Measurements from ENCODE around the gene TAF15. TPM values are rescaled to one million over a fixed set of nuclear protein-coding genes. Genes with fewer than 3 reads are reported as not detected.

Gene TAF15
- total and polyA plus RNA-seq, 2 of the 4 experiments (the other 2 are of a cell fraction) = 46.8 to 98.0 TPM

- TF ChIP-seq POLR2A (IDR thresholded peaks at IDR 0.05; ENCODE audit: low read depth, low read length) = 0 out of 2 replicates have a peak, but pooled peaks have one; percentile 44
These were observed 4.6 kb upstream of the TAF15 start (continued) for GRCh38 chr17:35804658-35805192.

- Histone ChIP-seq H4K5ac (ENCODE audit: low read depth, low read length) (no peak overlapping the region), H3K4me1 (ENCODE audit: control insufficient read depth, insufficient read depth, low read length) (peaks cover 10% of the 10 kb centered on the region), H3K18ac (ENCODE audit: low read depth, low read length) (peak overlapping the region; percentile 26; the same call in 1 of the 2 replicates), H3K36me3 (ENCODE audit: control insufficient read depth, insufficient read depth, low read length) (no peaks in the 10 kb centered on the region), H2AK5ac (ENCODE audit: low read depth, low read length) (peak overlapping the region; percentile 62; the same call in 1 of the 2 replicates), H3K9ac (ENCODE audit: low read depth, low read length) (no peak overlapping the region), H3K4me2 (ENCODE audit: low read depth, low read length) (no peak overlapping the region), H3K9me3 (ENCODE audit: control insufficient read depth, insufficient read depth, low read length) (no peaks in the 10 kb centered on the region), H2BK20ac (ENCODE audit: low read depth, low read length) (peak overlapping the region; percentile 33; the same call in 1 of the 2 replicates), H3K9me1 (ENCODE audit: insufficient read depth, low read length) (peaks cover 14% of the 10 kb centered on the region), H3K4ac (ENCODE audit: low read depth, low read length) (peak overlapping the region; percentile 58), H2BK15ac (ENCODE audit: low read depth, low read length) (peak overlapping the region; percentile 77; the same call in 2 of the 3 replicates), H3K23ac (ENCODE audit: low read depth, low read length) (peak overlapping the region; percentile 8; the same call in 1 of the 2 replicates), H3K27me3 (ENCODE audit: control insufficient read depth, insufficient read depth, low read length) (no peaks in the 10 kb centered on the region), H2BK120ac (ENCODE audit: low read depth, low read length) (peak overlapping the region; percentile 50), H3K14ac (replicated peaks; ENCODE audit: low read depth, low read length) (no peak overlapping the region; the same call in 1 of the 2 replicates), H2BK5ac (ENCODE audit: low read depth, low read length, poor library complexity, severe bottlenecking) (peak overlapping the region; percentile 51), H3K56ac (ENCODE audit: extremely low read depth, insufficient read depth, low read length) (no peak overlapping the region), H2AK9ac (replicated peaks; ENCODE audit: low read depth, low read length, poor library complexity) (peak overlapping the region; percentile 70), H4K8ac (ENCODE audit: low read depth in 2 of 2, low read length in 2 of 2) (peak overlapping the region in 1 of 2 experiments; percentile 97; a peak in 3 of 4 replicates), H4K91ac (ENCODE audit: insufficient read depth, low read depth, low read length) (peak overlapping the region; percentile 83), H3K27ac (ENCODE audit: insufficient read depth, low read length) (no peak overlapping the region), H3K79me1 (ENCODE audit: low read depth in 1 of 2, low read length in 2 of 2) (peaks cover 0 to 21% of the 10 kb centered on the region in 2 experiments; a peak in 2 of 4 replicates), H3K4me3 (ENCODE audit: insufficient read depth, low read depth, low read length) (no peak overlapping the region), H4K20me1 (ENCODE audit: insufficient read depth, low read length) (peaks cover 21% of the 10 kb centered on the region), H2AFZ (replicated peaks; ENCODE audit: low read length, poor library complexity) (peak overlapping the region; percentile 16)
- BruUV-seq (replicated peaks) = no TSS peak
- intact Hi-C loops (cut with micrococcal nuclease) (no loop called here), in situ Hi-C loops (cut with MboI; ENCODE audit: low sequenced_read_pairs) (loop anchor here (5.0 kb wide), 1 partner anchor 45 kb away; the partner anchor contains the start of gene C17orf50), dilution Hi-C loops (cut with HindIII; ENCODE audit: low sequenced_read_pairs, unreplicated experiment) (no loop called here)
- DNase-seq (peak; percentile 74), ATAC-seq (ENCODE audit: low read depth) (peak; percentile 1; the same call in 1 of the 2 replicates)
- whole genome bisulfite sequencing, 2 experiments (ENCODE audit: extremely low coverage in 2 of 2, insufficient read length in 1 of 2) = 83% methylated on average over 3 of the region's 7 CpGs; no CpG with 5 or more reads in 1 of the 2 experiments
- CTCF ChIA-PET = interaction anchor here (1.0 to 1.6 kb wide), 3 partner anchors 14 to 43 kb away, joined by 4 to 7 read pairs (median 5); no protein-coding TSS in a partner anchor
- POLR2A ChIA-PET (ENCODE audit: unreplicated experiment) = no interaction called here
- TF ChIP-seq MAFK (IDR thresholded peaks at IDR 0.05; ENCODE audit: low read depth, low read length) (no peak), USF2 (IDR thresholded peaks at IDR 0.05; ENCODE audit: low read depth, low read length) (no peak), MXI1 (IDR thresholded peaks at IDR 0.05; ENCODE audit: borderline replicate concordance, low read depth, low read length) (no peak), CEBPB (IDR thresholded peaks at IDR 0.05; ENCODE audit: low read depth, low read length) (no peak), RFX5 (IDR thresholded peaks at IDR 0.05; ENCODE audit: low read depth, low read length) (no peak), RAD21 (IDR thresholded peaks at IDR 0.05; ENCODE audit: low read length) (no peak), ELK1 (IDR thresholded peaks at IDR 0.05; ENCODE audit: borderline replicate concordance, low read depth, low read length) (no peak), BHLHE40 (IDR thresholded peaks at IDR 0.05; ENCODE audit: low read depth, low read length) (no peak), CTCF (conservative IDR thresholded peaks at IDR 0.05; ENCODE audit: low read depth, low read length) (no peak), FOS (IDR thresholded peaks at IDR 0.05; ENCODE audit: low read depth, low read length) (no peak), POLR2A (IDR thresholded peaks at IDR 0.05; ENCODE audit: low read depth, low read length) (no peak)
These were observed 1.7 kb upstream of the TAF15 start for GRCh38 chr17:35807371-35808144.

All from IMR-90 (cell line).